HUES64 (cell line): ENCODE measurements around the gene PREX1.

Source experiments
- H3K27ac ChIP-seq: 2 replicates; pipeline ENCODE4 v1.7.0; 2013; ENCODE audit warnings: low read depth, low read length, inconsistent platforms
- H3K27me3 ChIP-seq: 2 replicates; pipeline ENCODE4 v1.6.1; 2013; ENCODE audit warnings: mild to moderate bottlenecking, low read length; ENCODE audit not compliant: insufficient read depth
- H3K36me3 ChIP-seq: 2 replicates; pipeline ENCODE4 v1.6.1; 2013; ENCODE audit warnings: mild to moderate bottlenecking, low read length; ENCODE audit not compliant: insufficient read depth
- H3K4me1 ChIP-seq: 2 replicates; pipeline ENCODE4 v1.6.1; 2013; ENCODE audit warnings: mild to moderate bottlenecking, low read length, moderate library complexity; ENCODE audit not compliant: insufficient read depth
- H3K4me3 ChIP-seq: 2 replicates; pipeline ENCODE4 v1.5.1; 2013; ENCODE audit warnings: mild to moderate bottlenecking, low read length, moderate library complexity
- H3K9ac ChIP-seq: 2 replicates; pipeline ENCODE4 v1.6.1; 2013; ENCODE audit warnings: mild to moderate bottlenecking, low read depth, low read length
- H3K9me3 ChIP-seq: 2 replicates; pipeline ENCODE4 v1.6.1; 2013; ENCODE audit warnings: low read depth, low read length; ENCODE audit not compliant: insufficient read depth
- WGBS: fragments of 150-250, 120-280 bp; methylation state at CpG from one replicate; pipeline ENCODE4 v1.1.7; 2013; ENCODE audit warnings: missing lambda C conversion rate; 5-methylcytosine and 5-hydroxymethylcytosine counted together

Gene PREX1

DNA sequence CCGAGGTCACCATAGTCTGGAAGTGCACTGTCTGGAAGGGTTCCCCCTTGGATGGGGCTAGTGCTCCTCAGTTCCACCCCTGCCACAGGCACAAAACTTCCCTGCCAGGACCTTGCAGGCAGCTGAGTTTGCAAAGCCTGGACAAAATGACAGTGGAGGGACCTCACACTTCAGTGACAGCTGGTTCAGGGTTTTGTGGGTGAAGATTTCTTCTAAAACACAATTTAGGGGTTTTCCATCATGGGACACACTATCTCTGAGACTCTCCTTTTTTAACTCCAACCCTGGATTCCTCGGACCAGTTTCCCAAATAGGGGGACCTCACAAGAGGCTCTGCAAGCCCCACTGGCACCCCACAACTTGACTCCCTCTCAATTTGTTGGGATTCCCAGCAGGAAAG is 33.6 kb upstream of the PREX1 start:
- H3K9me3 ChIP-seq = no peaks in the 10 kb centered on the region
- no peak overlapping the region for H3K27ac ChIP-seq
- no peaks in the 10 kb centered on the region for H3K4me1 ChIP-seq
- H3K36me3 ChIP-seq = no peaks in the 10 kb centered on the region
- H3K4me3 ChIP-seq = no peak overlapping the region
- WGBS = 96% methylated on average over 2 of the region's 2 CpGs
- H3K9ac ChIP-seq = no peak overlapping the region
- H3K27me3 ChIP-seq = no peaks in the 10 kb centered on the region

DNA sequence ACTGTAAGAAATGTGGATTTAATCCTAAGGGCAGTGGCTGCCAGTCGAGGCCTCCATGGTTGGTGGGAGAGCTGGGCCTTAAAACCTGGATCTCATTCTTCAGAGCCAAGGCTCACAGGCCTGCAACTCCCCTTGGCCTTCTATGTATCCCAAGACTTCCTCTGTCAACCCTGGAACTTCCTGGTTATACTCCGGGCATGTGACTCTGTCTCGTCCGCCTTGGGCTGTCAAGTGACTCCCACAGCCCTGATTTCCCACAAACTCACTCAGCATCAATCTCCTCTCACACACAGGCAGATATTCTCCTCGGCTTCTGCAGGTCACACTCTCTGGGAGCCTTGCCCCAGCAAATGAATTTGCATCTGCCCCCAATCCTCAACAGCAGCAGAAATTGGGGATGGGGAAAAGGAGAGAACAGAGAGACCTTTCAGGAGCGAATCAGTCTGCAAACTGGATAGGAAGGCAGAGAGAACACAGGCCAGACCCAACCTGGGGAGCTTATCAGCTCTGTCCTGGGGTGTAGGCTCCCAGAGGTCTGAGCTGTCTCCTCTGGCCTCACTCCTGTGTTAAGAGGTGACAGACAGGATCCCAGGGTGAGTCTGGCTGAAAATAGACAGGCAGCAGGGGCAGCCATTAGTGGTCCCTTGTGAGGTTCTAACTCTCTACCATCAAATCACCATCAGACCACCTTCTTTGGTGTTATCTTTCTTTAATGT is 30.4 kb upstream of the PREX1 start:
- WGBS = 80% methylated on average over 6 of the region's 6 CpGs
- H3K27me3 ChIP-seq = no peaks in the 10 kb centered on the region
- no peak overlapping the region for H3K9ac ChIP-seq
- peaks cover 5% of the 10 kb centered on the region; the same call in 1 of the 2 replicates for H3K4me1 ChIP-seq
- no peaks in the 10 kb centered on the region for H3K9me3 ChIP-seq
- H3K36me3 ChIP-seq = no peaks in the 10 kb centered on the region
- H3K4me3 ChIP-seq = no peak overlapping the region
- H3K27ac ChIP-seq = no peak overlapping the region

DNA sequence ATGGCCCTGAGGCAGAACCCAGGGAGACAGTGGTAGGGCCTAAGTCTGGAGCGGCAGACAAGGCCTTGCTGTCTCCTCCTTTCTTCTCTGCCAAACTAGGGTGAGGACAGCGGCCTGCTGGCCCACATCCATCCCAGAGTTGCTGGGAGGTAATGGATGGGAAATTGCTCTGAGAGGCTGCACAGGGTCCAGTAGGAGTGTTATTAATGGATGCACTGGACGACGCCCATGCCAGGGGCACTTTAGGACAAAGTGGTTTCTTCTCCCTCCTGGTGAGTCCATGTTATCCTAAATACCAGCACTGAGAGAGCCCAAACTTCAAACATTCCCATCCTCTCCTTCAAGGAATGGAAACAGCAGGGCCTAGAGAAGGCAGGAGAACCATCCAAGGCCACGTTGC is 28.3 kb upstream of the PREX1 start:
- no peak overlapping the region for H3K27ac ChIP-seq
- no peaks in the 10 kb centered on the region for H3K9me3 ChIP-seq
- H3K4me3 ChIP-seq = no peak overlapping the region
- H3K9ac ChIP-seq = no peak overlapping the region
- H3K36me3 ChIP-seq = no peaks in the 10 kb centered on the region
- H3K4me1 ChIP-seq = peaks cover 5% of the 10 kb centered on the region; the same call in 1 of the 2 replicates
- H3K27me3 ChIP-seq = no peaks in the 10 kb centered on the region
- WGBS = 88% methylated on average over 5 of the region's 5 CpGs

DNA sequence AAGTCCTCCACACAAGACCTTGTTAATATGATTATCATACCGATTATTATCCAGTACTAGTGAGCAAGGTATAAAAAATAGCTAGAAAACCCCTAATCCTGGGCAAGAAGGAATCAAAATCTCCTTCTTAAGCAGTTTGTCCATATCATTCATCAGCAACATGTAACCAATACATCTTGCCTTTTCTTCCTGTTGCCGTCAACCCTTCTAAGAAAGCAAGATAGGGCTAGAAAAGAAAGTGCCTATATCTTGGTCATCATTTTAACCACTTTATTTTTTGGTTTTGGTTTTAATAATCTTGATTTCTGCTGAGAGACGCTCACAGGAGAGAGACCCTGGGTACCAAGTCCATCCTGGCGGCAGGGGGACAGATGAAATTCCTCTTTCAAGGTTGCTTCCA is 27.2 kb upstream of the PREX1 start:
- WGBS = 94% methylated on average over 4 of the region's 4 CpGs
- H3K27me3 ChIP-seq = no peaks in the 10 kb centered on the region
- no peaks in the 10 kb centered on the region for H3K9me3 ChIP-seq
- H3K36me3 ChIP-seq = no peaks in the 10 kb centered on the region
- no peak overlapping the region for H3K4me3 ChIP-seq
- no peak overlapping the region for H3K27ac ChIP-seq
- H3K9ac ChIP-seq = no peak overlapping the region
- H3K4me1 ChIP-seq = peaks cover 5% of the 10 kb centered on the region; the same call in 1 of the 2 replicates

DNA sequence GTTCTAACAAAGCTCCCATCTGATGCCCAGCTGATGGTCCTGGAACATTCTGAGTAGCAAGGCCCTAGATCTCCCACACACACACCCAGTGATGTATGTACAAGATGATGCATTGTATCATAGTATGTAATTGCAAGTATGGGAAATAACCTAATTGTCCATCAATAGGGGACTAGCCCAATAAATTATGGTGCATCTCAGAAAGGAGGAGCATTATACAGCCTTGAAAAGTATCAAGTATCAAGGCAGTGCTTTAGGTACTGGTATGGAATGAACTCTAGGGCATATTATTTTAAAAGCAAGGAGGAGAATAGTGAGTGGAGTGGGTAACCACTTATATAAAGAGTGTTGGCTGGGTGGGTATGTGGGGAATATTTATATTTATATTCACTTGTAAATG is 24.8 kb upstream of the PREX1 start:
- Histone ChIP-seq H3K4me1 (peaks cover 5% of the 10 kb centered on the region; the same call in 1 of the 2 replicates), H3K27ac (no peak overlapping the region), H3K9me3 (no peaks in the 10 kb centered on the region), H3K27me3 (no peaks in the 10 kb centered on the region), H3K36me3 (no peaks in the 10 kb centered on the region), H3K4me3 (no peak overlapping the region), H3K9ac (no peak overlapping the region)

DNA sequence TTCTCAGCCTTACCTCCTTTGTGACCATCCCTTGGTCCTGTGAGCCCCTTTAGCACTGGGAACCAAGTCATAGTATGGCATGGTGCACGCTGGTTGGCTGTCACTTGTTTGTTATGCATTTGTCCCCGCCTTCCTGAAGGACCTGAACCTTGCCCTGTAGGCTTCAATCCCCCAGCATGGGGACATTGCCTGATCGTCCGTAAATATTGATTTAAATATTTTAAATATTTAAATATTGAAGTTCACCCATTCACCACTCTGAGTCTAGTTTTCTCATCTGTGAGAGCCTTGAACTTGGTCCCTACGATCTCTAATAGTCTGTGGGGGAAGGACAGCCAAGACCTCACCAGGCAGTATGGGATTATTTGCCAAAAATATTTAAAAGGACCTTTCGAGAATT is 23.8 kb upstream of the PREX1 start:
- no peak overlapping the region for H3K27ac ChIP-seq
- no peaks in the 10 kb centered on the region for H3K27me3 ChIP-seq
- H3K9ac ChIP-seq = no peak overlapping the region
- peaks cover 12% of the 10 kb centered on the region for H3K4me1 ChIP-seq
- no peaks in the 10 kb centered on the region for H3K9me3 ChIP-seq
- WGBS = 93% methylated on average over 4 of the region's 6 CpGs
- H3K36me3 ChIP-seq = no peaks in the 10 kb centered on the region
- H3K4me3 ChIP-seq = no peak overlapping the region

DNA sequence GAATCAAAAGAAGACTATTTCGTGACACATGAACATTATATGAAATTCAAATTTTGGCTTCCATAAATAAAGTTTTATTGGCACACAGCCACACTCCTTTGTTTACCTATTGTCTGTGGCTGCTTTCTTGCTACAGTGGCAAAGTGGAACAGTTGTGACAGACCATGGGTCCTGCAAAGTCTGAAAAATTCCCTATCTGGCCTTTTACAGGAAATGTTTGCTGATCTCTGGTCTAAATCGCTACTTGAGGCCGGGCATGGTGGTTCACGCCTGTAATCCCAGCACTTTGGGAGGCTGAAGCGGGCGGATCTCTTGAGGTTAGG is 23.1 kb upstream of the PREX1 start:
- Histone ChIP-seq H3K9me3 (no peaks in the 10 kb centered on the region), H3K36me3 (no peaks in the 10 kb centered on the region), H3K27me3 (no peaks in the 10 kb centered on the region), H3K9ac (no peak overlapping the region), H3K4me3 (no peak overlapping the region), H3K27ac (no peak overlapping the region), H3K4me1 (peaks cover 13% of the 10 kb centered on the region)
- 85% methylated on average over 6 of the region's 6 CpGs for WGBS

DNA sequence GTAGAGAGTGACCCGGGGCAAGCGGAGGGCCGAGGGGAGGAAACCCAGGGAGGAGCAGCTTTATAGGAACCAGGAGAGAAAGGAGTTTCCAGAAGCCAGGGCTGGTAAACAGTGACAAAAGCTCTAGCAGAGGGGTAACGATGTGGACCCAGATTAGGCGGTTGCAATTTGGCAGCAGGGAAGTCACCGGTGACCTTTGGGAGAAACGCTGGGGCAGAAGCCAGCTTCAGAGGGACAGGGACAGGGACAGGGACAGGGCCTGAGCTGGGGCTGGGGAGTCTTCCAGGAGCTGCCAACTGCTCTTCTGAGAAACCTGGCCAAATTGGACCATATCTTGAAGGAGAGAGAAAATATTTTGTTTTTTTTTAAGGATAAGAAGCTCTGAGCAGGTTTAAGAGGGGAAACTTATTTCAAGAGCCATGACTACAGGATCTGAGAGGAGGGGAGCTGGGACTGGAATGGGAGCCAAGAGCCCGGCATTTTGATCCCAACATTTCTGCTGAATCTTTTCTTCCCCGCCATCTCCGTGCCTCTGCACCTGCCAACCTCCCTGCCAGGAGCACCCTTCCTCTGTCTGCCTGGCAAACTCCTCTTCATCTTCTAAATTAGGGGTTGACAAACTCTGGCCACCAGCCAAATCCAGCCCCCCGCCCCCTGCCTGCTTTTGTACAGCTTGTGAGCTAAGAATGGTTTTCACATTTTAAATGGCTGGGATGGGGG is 22.6 kb upstream of the PREX1 start:
- H3K36me3 ChIP-seq = no peaks in the 10 kb centered on the region
- no peak overlapping the region for H3K9ac ChIP-seq
- H3K9me3 ChIP-seq = no peaks in the 10 kb centered on the region
- peaks cover 13% of the 10 kb centered on the region for H3K4me1 ChIP-seq
- 87% methylated on average over 11 of the region's 11 CpGs for WGBS
- no peaks in the 10 kb centered on the region for H3K27me3 ChIP-seq
- no peak overlapping the region for H3K27ac ChIP-seq
- H3K4me3 ChIP-seq = no peak overlapping the region

DNA sequence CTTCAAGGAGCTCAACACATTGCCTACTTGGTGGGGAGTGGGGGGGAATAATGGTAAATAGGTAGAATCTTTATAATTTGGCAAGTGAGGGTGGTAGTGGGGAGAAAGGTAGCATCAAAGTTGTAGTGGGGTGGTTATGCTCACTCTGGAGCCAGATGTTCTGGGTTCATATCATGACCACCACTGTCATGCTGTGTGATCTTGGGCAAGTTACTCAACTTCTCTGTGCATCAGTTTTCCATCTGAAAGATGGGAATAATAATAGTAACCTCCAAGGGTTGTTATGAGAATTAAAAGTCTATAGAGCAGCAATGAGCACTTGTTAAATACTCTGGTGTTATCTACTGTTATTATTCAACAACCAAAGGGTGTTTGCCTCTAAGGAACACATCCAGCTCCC is 22.0 kb upstream of the PREX1 start:
- Histone ChIP-seq H3K9me3 (no peaks in the 10 kb centered on the region), H3K4me1 (peaks cover 13% of the 10 kb centered on the region), H3K36me3 (no peaks in the 10 kb centered on the region), H3K27ac (no peak overlapping the region), H3K4me3 (no peak overlapping the region), H3K27me3 (no peaks in the 10 kb centered on the region), H3K9ac (no peak overlapping the region)

DNA sequence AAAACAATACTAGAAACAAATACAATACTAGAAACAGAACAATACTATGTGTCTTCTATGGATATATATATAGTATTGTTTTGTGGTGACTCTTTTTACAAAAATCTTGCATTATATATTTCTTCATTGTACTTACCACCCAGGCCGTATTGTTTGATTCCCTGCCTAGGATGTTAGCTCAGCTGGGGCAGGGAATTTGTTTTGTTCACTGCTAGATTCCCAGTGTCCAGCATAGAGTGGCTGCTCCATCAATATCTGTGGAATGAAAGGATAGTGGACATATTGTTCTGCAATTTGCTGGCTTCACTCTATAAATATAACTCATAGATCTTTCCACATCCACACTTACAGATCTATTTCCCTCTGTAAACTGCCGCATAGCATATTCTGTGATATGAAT is 21.5 kb upstream of the PREX1 start:
- Histone ChIP-seq H3K4me3 (no peak overlapping the region), H3K36me3 (no peaks in the 10 kb centered on the region), H3K27ac (no peak overlapping the region), H3K27me3 (no peaks in the 10 kb centered on the region), H3K9ac (no peak overlapping the region), H3K9me3 (no peaks in the 10 kb centered on the region), H3K4me1 (peaks cover 13% of the 10 kb centered on the region)
- WGBS = 85% methylated on average over 1 of the region's 2 CpGs

DNA sequence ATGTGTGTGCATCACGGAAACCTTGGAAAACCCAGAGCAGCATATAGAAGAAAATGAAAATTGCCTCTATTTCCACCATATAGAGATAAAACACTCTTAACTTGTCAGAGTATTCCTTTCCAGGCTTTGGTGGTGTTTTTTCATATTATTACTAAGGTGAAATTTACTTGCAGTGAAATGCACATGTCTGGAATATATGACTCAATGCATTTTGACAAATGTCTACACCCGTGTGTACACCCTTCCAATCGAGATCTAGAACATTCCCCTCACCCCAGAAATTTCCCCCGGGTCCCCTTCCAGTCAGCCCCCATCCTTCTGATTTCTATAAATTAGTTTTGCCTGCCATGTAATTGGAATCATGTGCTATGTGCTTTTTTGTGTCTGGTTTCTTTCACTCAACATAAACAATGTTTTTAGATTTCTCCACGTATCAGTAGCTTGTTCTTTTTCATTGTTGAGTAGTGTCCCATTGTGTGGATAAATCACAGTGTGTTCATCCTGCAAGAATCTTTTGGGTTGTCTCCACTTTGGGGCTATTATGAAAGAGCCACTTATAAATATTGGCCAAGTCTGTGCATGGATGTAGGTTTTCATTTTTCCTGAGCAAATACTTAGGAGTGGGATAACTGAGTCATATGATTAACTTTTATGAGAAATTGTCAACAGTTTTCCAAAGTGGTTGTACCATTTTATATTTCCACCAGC is 19.9 kb upstream of the PREX1 start:
- 56% methylated on average over 4 of the region's 5 CpGs for WGBS
- Histone ChIP-seq H3K27me3 (no peaks in the 10 kb centered on the region), H3K4me1 (peaks cover 9% of the 10 kb centered on the region), H3K27ac (no peak overlapping the region), H3K9me3 (no peaks in the 10 kb centered on the region), H3K36me3 (no peaks in the 10 kb centered on the region), H3K4me3 (no peak overlapping the region), H3K9ac (no peak overlapping the region)
